Skin epidermis (tissue), 12 donors: ENCODE measurements around the gene KIAA0930.

Experiments used
- H3K27ac ChIP-seq, 21 experiments: fragments of 200-600 bp; sonication (generic) in 11 of 21; one replicate each; pipeline ENCODE4 v1.5.0; 2020; ENCODE audit warnings: mild to moderate bottlenecking in 3 of 21, inconsistent platforms in 2 of 21, moderate library complexity in 2 of 21
- H3K4me3 ChIP-seq, 7 experiments: fragments of 200-600 bp; sonication (generic) in 2 of 7; one replicate each; pipeline ENCODE4 v1.5.0; 2020; ENCODE audit warnings: inconsistent platforms in 2 of 7, mild to moderate bottlenecking in 2 of 7, moderate library complexity in 1 of 7

The KIAA0930 gene

DNA sequence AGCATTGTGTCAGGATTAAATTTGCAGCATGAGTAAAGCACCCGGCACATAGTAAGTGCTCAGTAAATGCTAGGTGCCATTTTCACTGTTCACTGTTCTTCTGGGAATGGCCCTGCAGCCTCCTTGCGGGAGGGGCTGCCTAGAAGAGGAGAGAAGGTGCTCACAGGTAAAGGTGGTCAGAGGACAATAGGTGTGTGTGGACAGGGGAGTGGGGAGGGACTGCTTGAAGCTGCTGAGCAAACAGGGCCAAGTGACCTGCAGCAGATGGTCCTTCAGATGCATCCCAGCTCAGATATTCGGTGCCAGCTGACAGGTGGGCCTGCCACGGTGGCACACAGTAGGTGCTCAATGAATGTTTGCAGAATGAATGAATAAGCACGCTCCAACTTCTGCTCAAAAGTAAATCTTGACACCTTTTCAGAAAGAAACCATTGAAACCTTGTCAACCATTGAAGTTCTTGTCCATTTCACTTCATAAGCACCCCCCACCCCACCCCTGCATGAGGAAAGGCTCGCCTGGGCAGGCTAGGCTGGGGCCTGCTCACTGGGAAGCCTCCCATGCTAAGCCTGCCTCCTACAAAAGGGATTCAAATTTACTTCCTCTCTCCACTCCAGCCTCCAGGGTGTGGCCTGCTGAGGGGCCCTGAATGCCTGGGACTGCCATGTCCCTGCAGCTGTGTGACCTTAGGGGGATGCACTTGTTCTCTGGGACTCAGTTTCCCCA, 1.6 kb downstream of the KIAA0930 start:
- Histone ChIP-seq H3K4me3 (peak overlapping the region; percentile 54 to 77 (median 73)), H3K27ac (peak overlapping the region in 11 of 21 experiments; percentile 12 to 91 (median 83))

DNA sequence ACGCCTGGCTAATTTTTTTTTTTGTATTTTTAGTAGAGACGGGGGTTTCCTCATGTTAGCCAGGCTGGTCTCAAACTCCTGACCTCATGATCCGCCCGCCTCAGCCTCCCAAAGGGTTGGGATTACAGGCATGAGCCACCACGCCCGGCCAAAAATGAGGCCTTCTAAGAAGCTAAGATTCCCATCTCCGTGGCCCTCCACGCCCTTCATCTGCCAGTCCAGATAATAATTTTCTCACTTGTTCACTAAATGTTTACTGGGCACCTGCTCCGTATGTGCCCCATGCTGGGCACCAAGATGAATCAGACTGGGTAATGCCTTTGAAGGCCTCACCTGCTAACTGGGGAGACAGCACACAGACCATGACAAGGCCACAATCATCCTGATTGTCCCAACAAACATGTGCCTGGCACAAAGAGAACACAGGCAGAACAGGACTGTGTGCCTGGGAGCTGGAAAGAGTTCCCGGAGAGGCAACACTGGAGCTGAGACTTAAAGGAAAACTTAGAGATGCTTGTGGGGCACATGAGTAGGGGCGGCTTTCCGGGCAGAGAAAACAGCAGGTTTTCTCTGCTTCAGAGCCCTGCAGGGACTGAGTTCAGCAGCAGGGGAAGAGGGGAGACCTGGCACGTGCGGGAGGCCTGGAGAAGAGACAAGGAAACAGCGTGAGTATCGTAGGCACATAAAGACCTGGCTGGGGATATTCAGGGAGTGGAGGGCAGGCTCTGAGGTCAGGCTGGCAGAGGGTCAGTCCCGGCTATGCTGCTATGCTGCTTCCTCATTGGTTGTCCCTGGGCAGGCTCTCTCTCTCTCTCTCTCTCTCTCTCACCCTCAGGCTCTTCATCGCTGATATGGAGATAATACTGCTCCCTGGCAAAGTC, 2.4 kb downstream of the KIAA0930 start:
- Histone ChIP-seq H3K27ac (peak overlapping the region in 4 of 21 experiments; percentile 6 to 88 (median 28)), H3K4me3 (no peak overlapping the region)

DNA sequence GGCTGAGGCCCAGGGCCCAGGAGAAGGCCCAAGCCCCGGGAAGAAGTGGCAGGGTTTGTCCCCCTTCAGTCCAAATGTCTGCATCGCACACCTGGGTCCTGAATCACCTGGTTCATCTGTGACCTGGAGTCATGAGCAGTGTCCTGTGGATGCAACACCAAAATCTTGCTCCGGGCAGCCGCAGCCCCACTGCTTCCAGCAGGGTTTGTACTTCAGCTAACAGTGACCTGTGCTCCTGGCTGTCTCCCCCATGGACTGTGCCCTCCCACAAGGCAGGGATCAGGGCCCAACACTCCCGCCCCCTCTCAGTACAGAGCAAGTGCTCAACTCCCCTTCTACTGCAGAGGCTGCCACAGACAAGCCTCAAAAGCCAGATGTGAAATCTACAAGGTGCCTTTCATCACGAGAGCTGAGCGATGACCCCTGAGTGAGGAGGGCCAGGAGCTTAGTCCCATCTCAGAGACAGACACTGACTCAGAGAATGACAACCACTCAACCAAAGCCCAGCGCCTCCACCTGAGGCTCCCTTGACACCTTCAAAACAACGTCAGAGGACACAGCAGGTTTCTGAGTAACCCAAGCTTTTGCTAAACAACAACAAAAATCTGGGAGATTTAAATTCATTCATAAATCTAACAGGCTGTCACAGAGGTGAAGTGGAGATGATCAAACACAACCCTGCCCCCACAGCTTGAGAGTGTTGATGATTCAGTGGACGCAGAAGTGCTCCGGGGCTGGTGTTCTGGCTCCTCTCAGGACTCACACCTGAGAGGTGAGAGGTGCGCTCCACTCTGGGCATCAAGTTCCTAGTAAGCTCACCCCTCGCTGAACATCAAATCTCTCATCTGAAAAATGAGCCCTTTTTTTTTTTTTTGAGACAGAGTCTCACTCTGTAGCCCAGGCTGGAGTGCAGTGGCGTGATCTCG, 3.4 kb downstream of the KIAA0930 start:
- Histone ChIP-seq H3K27ac (no peak overlapping the region), H3K4me3 (no peak overlapping the region)

DNA sequence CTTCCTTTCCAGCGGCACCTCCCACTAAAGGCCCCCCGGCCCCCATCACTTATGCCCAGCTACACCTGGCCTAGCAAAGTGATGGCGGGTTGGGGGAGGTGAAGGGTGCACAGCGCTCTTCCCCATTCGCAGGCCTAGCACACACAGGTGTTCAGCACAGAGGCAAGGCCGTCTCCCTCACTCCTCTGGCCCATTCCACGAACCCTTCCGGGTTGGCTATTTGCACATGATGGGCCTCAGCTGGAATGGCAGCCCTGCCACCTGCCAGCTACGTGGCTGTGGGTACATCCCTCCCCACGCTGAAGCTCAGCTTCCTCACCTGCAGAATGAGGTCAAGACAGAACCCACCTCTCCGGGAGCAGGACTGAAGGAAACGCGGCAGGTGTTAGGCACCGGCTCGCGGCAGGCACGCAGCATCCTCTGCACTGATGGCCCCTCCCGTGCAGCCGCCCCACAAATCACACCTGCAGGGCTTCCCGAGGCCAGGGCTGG, 4.8 kb downstream of the KIAA0930 start:
- no peak overlapping the region for H3K4me3 ChIP-seq
- peak overlapping the region in 12 of 21 experiments; percentile 21 to 81 (median 60) for H3K27ac ChIP-seq

DNA sequence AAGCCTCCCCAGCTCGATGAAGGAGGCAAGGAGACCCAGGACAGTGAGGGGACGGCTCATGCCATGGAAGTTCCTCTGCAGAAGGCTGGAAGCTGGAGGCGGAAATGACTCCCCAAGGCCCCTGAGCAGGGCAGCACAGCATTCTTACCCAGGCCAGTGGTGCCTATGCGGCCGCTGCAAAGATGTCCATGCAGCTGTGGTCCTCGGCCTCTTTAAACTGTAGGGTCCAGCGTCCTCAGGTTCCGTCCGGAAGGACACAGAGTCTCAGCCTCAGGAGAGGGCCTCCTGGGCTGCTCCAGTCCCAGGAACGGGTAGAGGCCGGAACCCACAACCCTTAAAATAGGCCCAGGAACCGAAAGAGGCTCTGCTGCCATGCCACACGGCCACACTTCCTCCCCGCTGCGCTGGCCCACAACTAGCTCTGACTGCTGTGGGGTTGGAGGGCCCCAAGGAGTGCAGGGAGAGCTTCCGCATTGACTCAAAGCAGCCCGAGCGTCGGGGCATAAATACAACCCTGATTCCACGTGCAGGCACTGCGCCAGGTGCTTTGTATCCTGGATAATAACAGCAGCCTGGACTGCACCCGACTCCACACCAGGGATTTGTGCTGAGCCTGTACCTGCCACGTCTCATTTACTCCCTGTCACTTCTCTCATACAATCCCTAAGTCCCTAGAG, 5.5 kb downstream of the KIAA0930 start:
- H3K27ac ChIP-seq, result peak overlapping the region in 14 of 21 experiments; percentile 21 to 81 (median 60)
- H3K4me3 ChIP-seq, result no peak overlapping the region

DNA sequence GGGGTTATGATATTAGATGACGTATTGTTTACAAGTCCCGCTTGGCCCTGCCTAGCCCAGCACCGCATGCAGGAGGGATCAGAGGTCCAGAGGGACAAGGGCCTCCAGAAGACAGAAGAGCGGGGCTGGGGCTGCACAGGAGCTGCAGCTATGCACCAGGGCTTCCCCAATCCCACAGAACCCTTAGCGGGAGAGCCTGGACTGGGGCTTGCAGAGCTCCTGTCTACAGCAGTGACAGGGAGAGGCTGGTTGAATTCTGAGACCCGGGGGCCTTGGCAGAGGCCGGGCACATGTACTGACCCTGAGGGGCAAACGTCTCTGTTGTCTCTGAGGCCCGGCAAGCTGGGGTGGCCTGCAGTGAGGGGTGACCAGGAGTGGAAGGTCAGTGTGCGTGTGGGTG, 6.9 kb downstream of the KIAA0930 start:
- Histone ChIP-seq H3K27ac (peak overlapping the region in 11 of 21 experiments; percentile 7 to 69 (median 48)), H3K4me3 (no peak overlapping the region)

DNA sequence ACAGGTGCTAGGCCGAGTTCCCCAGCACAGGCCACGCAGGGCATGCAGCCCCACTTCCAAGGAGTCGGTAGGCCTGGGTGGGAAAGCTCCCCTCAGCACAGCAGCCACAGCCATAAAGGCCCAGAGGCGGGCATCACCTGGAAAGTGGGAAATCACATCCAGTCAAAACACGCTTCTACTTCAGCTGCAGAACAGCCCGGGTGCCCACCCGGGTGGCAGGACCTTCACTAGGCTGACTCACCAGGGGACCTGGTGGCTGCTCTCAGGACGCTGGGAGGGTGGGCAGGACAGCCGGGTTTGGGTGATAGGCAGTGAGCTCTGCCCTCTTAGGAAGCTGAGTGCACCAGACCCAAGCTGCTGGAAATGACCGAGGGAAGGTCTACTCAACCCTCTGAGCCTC, 7.3 kb downstream of the KIAA0930 start:
- no peak overlapping the region for H3K4me3 ChIP-seq
- H3K27ac ChIP-seq, result peak overlapping the region in 4 of 21 experiments; percentile 7 to 69 (median 48)

DNA sequence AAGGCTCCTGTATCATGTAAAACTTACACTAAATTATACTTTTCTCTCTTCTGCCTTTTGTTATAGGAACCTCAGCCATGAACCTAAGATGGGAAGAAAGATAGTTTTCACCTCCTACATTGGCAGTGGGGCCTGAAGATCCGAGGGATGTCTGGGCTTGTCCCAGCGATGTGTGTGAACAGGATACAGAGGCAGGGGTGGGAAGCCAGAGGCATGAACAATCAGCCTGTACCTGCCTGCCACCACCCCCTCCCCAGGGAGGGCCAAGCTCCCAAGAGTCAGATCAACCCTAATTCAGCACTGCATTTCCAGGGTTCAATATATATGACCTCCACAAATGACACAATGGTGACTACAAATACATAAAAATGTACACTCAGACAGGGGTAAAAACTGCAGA, 9.4 kb downstream of the KIAA0930 start:
- no peak overlapping the region for H3K4me3 ChIP-seq
- peak overlapping the region in 13 of 21 experiments; percentile 18 to 65 (median 47) for H3K27ac ChIP-seq

DNA sequence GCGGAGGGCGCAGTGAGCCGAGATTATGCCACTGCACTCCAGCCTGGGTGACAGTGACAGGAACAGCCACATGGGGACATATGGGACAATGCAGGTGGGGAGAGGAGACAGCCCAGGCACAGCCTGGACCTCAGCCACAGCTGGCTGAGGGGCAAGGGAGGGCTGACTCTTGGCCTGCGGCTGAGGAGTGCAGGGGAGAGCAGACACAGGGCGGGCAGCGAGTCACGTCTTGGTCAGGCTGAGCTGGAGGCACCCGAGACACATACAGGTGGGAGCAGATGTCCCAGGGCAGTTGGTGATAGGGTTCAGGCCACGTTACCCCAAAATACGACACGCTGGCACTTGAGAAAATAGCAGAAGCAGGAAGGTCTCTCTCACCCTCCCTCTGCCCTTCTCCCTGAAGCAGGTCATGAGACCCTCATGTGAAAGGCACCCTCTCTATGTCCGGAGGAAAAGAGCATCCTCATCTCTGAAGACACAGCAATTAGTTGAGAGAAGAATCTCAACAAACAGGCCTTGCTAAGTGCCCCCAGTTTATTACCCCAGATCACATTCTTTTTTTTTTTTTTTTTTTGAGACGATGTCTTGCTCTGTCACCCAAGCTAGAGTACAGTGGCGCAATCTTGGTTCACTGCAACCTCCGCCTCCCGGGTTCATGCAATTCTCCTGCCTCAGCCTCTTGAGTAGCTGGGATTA, 10.5 kb downstream of the KIAA0930 start:
- H3K27ac ChIP-seq, result peak overlapping the region in 11 of 21 experiments; percentile 14 to 65 (median 47)
- H3K4me3 ChIP-seq, result no peak overlapping the region

DNA sequence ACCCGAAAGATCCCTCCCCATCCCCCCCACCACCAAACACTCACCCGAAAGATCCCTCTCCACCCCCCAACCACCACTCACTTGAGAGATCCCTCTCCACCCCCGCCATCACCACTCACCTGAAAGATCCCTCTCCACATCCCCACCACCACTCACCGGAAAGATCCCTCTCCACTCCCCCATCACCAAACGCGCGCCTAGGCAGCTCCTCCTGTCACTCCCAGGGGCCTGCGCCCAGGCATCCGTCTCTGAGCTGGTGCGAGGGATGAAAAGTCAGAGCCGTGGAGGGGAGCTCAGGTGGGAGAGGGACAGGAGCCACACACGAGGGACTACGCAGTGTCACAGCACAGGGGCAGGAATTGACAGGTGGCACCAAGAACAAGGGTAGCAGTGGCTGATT, 11.5 kb downstream of the KIAA0930 start:
- peak overlapping the region in 1 of 21 experiments; percentile 45 for H3K27ac ChIP-seq
- no peak overlapping the region for H3K4me3 ChIP-seq

DNA sequence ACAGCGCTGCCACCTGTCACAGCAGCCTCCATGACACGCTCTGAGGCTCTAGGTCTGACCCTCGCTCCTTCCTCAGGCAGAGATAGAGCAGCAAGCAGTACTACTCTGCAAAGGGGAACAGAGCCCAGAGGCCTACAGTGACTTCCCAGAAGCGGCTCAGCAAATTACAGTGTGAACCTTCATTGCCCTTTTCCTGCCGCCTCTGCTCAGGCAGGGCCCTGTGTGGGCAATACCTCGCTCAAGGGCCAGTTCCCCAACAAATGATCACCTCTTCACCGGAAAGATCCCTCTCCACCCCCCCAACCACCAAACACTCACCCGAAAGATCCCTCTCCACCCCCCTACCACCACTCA, 12.3 kb downstream of the KIAA0930 start:
- Histone ChIP-seq H3K4me3 (no peak overlapping the region), H3K27ac (peak overlapping the region in 11 of 21 experiments; percentile 16 to 74 (median 47))

DNA sequence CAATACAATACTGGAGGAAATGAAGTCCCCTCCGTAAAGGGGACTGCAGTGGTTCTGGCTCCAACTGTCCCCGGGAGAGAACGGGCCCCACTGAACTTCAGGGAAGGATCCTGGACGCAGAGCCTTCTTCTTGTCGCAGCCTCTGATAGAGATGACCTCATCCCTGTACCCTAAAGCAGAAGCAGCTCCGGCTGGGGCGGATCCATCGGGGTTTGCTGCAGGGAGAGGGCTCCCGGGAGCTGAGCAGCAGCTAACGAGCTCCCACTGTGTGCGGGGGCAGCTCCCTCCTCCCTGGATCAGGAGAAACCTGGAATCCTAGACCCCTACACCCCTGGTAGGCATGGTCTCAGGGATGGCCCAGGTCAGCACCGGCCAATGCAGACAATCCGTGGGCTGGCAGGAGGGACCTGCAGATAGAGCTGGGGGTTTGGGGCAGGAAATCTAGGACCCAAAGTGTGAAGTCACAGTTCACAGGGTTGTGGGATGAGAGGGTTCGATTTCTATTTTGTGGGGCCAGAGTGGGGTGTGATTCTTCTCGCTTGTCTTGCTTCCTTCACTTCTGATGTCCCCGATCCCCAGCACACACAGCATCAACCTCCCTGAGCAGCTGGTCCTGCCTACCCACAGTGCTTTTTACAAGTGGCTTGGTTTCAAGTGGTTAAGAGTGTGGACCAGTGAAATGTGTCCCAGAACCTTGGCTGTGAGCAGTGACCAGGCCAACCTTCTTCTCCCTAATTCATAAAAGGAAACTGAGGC, 12.9 kb downstream of the KIAA0930 start:
- H3K27ac ChIP-seq, result peak overlapping the region in 15 of 21 experiments; percentile 11 to 74 (median 39)
- no peak overlapping the region for H3K4me3 ChIP-seq

DNA sequence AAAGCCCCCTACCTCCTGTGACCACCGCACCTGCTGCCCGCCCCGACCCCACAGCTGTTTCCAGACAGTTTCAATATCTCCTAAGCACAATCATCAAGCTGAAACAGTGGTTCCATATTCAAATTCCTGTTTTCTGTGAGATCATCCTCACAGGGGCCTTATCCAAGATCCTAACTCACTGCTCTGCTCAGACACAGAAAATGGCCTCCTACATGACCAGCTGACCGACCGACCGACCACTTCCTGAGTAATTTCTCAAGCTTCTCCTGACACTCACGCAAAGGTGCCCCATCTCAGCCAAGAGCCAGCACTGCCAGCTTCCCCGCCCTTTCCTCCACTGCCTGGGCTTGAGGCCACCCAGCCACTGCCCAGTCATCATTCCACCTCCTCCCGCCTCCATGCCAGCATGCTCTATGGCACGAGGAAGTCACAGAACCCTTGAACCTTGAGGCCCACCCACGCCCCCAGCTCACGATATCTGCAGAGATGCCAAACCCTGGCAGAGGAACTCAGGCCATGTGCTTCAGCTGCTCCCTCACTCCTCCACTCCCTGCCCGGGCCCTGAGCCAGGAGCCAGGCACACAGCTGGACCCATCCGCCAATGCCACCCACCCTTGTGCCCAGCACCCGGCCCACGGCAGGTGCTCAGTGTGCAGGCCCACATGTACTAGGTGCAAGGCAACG, 14.0 kb downstream of the KIAA0930 start:
- Histone ChIP-seq H3K27ac (peak overlapping the region in 20 of 21 experiments; percentile 11 to 86 (median 66)), H3K4me3 (no peak overlapping the region)

DNA sequence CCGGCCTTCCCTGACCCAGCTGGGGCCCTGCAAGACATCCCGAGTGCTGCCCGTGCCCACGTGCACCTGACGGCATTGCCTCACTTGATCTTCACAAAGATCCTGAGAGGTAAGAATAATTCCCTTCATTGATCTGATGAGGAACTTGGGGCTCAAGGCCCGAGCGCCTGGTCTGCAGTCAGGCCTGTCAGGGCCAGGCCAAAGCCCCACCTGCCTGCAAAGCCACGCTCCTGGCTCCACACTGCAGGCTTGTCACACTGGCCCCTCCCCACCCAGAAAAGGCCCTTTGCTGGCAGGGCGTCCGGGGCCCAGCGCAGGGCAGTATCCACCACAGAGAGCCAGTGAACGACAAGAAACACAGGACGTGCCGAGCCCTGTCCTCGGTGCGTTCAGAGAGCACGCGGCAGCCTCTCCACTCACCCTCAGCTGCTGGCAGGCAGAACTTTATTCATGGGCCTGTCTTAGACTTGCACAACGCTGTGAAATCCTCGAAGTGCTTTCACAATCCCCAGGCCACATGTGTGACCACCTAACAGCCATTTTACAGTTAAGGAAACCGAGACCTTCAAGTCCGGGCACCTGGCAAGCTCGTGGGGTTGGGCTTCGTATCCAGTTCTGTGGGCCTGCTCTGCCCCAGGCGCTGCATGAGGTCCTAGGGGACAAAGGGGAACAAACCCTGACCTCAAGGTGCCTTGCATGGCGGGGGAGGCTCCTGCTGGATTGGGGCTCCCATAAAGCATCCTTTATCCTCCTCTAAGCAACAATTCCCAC, 14.8 kb downstream of the KIAA0930 start:
- no peak overlapping the region for H3K4me3 ChIP-seq
- peak overlapping the region in 20 of 21 experiments; percentile 11 to 86 (median 66) for H3K27ac ChIP-seq

DNA sequence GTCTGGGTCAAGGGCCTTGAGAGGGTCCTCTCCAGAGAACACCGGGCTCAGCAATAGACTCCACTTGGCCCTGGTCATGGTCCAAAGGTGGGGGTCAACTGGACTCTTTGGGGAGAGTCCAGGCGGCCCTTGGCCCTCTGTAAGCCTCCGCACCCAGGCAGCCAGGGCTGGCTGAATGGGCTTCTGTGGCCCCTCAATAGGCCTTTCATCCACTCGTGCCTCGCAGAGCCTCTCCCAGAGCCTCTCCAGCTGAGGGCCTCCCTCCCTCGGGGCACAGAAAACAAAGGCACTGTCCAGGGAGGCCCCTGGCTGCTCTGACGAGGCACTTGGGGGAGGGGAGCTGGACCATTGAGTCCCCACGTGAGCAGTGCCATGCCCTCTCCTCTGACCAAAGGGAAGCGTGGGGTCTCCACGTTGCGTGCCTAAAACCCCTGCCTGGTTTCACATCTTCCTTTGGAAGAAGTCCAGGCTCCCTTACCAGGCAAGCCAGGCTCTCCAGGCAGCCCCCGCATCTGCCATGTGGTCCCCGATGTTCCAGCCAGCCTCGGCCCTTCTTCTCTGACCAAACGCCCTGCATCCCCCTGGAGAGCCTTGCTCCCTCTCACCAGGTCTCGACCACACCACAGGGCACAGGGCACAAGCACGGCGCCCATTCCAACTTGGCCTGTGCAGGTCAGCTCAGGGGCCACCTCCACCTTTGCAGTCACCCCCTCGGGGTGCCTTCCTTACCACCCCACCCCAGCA, 15.5 kb downstream of the KIAA0930 start:
- peak overlapping the region in 19 of 21 experiments; percentile 11 to 86 (median 68) for H3K27ac ChIP-seq

More for the DNA sequence above, 15.5 kb downstream of the KIAA0930 start:
- H3K4me3 ChIP-seq, result no peak overlapping the region
